Cardiac ventricle fibroblast (primary cell): ENCODE measurements around the gene GLUL. TPM values are rescaled to one million over a fixed set of nuclear protein-coding genes. Genes with fewer than 3 reads are reported as not detected.

Experiments
- total RNA-seq: library from RNA; depleted of rRNA; stranded (reverse); fragments of >200 nt; gene quantifications from 2 replicates; pipeline ENCODE4 v1.2.3, GENCODE V29; 2015

Gene GLUL
- total RNA-seq: 193 and 206 TPM in 2 replicates

DNA sequence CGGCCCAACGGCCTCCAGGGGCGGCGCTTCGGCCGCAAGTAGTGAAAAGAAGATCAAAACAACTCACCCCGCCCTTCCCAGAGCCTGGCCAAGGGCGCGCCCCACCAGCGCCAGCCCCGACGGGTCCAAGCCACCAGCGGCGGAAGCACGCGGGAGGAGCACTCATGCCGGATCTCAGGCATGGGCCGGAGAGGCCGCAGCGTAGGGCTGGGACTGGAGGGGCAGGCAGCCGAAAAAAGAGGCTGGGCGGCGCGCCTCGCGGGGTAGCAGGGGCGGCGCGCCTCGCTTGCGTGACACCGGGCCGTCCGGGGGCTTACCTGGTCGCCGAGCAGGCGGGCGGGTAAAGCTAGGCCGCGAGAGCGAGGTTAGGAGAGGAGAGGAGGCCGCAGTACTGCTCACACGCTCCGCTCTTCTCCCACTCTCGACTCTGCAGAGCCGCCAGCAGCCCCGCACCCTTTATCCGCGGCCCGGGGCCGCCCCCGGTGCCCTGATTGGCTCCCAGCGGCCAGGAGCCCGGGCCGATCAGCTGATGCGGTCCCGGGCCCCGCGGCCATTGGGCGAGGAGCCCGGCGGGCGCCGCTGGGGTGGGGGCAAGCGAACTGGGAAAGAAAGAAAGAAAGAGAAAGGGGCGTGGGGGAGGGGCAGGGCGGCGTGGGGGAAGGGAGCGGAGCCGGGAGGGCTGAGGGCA lies at the start of gene GLUL:
TSS of gene GLUL (minus strand) at position 429 of the 688 bp plus-strand sequence. CDS start 3,053 bp downstream, outside the sequence.

GRCh38 chr1:182400567-182400966 lies 9.0 kb upstream of the GLUL start, which contains the start of gene TEDDM1:
Gene TEDDM1, minus strand, starts transcription at chr1:182400667. Its CDS starts 182 bp downstream, at chr1:182400485.

Other genes with a start within 250 kb of the GLUL start
- not detected in 2 replicates for gene TEDDM1, start 8.9 kb upstream of the GLUL start, total RNA-seq
- gene RGSL1, start 58.4 kb upstream of the GLUL start, total RNA-seq: not detected in 2 replicates
- 8.2 and 11.9 TPM in 2 replicates for gene RNASEL, start 197.5 kb upstream of the GLUL start, total RNA-seq
- gene RGS16, start 212.6 kb upstream of the GLUL start, total RNA-seq: 0.10 and 0.25 TPM in 2 replicates